ENCODE data around the gene ST6GALNAC6.

Gene ST6GALNAC6

DNA sequence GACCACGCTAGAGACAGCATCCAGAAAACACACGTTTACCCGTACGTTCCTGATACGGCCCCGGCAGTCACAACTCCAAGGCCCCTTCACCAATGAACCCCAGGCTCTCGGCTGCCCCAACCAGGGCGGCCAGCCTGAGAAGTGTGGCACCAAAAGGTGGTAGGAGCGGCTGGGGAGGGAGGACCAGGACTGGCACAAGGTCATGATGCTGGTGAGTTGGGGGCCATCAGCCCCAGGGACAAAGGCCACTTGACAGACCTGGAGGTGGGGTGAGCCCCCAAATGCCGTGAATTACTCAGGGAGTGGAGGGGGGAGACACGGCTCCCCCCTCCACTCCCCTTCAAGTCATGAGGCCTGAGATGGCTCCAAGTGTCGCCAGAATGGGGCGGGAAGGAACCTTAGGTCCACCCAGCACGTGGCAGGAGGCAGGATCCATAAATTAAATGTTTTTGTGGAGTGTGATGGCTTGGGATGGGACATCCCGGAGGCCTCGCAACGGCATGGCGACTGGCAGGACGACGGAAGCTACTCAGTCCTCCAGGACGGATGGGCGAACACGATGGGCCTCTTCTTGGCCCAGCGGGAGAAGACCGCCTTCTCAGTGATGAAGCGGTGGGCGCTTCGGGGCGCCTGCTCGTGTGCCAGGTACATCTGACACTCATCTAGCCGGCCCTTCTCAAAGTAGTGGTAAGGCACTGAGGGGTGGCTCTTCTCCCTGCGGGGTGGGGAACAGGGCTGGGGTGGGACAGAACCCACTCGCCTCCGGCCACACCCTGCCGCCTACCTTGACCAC, 8.7 kb upstream of the ST6GALNAC6 start:
- POLR2A ChIA-PET (ENCODE audit: low non-redundant PET) = no interaction called here
- TF ChIP-seq, protein P1, sequence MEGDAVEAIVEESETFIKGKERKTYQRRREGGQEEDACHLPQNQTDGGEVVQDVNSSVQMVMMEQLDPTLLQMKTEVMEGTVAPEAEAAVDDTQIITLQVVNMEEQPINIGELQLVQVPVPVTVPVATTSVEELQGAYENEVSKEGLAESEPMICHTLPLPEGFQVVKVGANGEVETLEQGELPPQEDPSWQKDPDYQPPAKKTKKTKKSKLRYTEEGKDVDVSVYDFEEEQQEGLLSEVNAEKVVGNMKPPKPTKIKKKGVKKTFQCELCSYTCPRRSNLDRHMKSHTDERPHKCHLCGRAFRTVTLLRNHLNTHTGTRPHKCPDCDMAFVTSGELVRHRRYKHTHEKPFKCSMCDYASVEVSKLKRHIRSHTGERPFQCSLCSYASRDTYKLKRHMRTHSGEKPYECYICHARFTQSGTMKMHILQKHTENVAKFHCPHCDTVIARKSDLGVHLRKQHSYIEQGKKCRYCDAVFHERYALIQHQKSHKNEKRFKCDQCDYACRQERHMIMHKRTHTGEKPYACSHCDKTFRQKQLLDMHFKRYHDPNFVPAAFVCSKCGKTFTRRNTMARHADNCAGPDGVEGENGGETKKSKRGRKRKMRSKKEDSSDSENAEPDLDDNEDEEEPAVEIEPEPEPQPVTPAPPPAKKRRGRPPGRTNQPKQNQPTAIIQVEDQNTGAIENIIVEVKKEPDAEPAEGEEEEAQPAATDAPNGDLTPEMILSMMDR (conservative IDR thresholded peaks at IDR 0.05; ENCODE audit: low read depth) = no peak
- peak overlapping the region; percentile 62; the same call in 1 of the 2 replicates for H3K27ac ChIP-seq
- CTCF ChIA-PET = no interaction called here
- no peak for DNase-seq (ENCODE audit: low spot score)

DNA sequence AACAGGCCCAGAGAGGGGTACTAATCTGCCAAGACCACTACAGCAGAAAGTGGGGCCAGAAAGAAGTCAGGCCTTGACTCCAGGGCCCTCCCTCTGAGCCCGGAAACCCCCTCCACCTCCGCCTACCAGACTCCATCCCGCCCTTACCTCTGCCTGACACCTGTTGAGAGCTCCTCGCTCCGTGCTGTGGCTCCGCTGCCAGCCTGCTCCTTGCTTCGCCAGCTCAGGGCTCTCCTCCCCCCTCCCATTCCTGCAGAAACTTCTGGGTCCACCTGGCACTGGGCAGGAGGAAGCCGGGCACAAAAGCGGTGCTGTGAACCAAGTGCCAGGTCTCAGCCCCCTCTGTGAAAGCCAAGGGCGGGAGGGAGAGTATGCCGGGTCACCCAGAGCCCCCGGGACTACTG, 6.4 kb upstream of the ST6GALNAC6 start:
- ChIA-PET CTCF (interaction anchor here (0.6 kb wide), 1 partner anchor 18 kb away, joined by 4 read pairs; no protein-coding TSS in a partner anchor), POLR2A (ENCODE audit: low non-redundant PET) (no interaction called here)
- TF ChIP-seq, protein P1 (conservative IDR thresholded peaks at IDR 0.05; ENCODE audit: low read depth) = no peak
- H3K27ac ChIP-seq = peak overlapping the region; percentile 62
- no peak for DNase-seq (ENCODE audit: low spot score)

DNA sequence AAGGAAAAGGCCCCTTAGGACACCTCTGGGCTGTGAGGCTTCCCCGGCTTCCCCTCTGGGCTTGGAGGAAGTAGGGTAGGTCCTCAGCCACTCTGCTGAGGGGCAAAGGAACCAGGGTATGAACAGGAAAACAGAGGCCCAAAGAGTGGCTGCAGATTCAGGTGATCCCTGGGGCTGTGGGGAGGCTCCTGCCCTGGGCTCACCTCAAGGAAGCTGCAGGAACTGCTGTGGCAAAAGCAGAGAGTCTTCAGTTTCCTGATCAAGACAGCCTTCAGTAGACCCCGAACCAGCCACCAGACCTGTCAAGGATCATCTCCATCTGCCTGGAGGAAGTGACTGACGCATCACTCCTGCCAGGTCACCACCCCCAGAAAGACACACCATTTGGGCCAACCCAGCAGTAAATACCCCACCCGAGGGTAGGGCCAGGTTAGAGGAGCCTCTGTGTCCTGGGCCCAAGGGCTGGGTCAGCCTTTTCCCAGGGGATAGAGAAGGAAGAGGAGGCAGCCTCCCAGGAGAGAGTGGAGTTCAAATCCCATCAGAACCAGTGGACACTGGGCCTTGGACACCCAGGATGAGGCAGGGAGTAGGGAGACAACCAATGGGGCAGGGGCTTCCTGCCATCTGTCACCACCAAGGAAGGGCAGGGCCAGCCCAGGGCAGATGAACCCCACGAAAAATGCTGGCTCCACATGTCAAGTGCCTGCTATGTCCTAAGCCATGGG, 5.8 kb upstream of the ST6GALNAC6 start:
- H3K27ac ChIP-seq = peak overlapping the region; percentile 62
- no peak for DNase-seq (ENCODE audit: low spot score)
- ChIA-PET CTCF (no interaction called here), POLR2A (ENCODE audit: low non-redundant PET) (no interaction called here)
- TF ChIP-seq, protein P1 (conservative IDR thresholded peaks at IDR 0.05; ENCODE audit: low read depth) = no peak

DNA sequence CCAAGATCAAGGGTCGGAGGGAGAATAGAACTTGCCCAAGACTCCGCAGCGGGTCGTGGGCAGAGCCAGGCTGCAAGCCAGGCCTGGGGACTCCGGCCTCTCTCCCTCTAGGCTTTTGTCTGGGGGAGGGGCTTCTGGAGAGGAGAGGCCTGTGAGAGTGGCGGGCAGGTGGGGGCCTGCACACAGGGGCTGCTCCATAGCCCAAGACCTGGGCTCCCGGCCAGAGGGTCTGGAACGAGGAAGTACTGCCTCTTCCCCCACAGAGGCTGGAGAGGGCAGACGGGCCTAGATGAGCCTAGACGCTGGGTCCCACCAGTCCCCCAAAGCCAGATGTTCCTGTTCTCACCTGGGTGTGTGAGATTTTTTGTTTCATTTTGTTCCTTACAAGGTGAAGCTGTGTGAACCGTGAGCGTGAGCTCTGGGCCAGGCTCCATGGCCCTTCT, 5.2 kb upstream of the ST6GALNAC6 start:
- no peak for DNase-seq (ENCODE audit: low spot score)
- CTCF ChIA-PET = no interaction called here
- TF ChIP-seq, protein P1 (conservative IDR thresholded peaks at IDR 0.05; ENCODE audit: low read depth) = no peak
- POLR2A ChIA-PET (ENCODE audit: low non-redundant PET) = no interaction called here
- peak overlapping the region; percentile 62 for H3K27ac ChIP-seq

DNA sequence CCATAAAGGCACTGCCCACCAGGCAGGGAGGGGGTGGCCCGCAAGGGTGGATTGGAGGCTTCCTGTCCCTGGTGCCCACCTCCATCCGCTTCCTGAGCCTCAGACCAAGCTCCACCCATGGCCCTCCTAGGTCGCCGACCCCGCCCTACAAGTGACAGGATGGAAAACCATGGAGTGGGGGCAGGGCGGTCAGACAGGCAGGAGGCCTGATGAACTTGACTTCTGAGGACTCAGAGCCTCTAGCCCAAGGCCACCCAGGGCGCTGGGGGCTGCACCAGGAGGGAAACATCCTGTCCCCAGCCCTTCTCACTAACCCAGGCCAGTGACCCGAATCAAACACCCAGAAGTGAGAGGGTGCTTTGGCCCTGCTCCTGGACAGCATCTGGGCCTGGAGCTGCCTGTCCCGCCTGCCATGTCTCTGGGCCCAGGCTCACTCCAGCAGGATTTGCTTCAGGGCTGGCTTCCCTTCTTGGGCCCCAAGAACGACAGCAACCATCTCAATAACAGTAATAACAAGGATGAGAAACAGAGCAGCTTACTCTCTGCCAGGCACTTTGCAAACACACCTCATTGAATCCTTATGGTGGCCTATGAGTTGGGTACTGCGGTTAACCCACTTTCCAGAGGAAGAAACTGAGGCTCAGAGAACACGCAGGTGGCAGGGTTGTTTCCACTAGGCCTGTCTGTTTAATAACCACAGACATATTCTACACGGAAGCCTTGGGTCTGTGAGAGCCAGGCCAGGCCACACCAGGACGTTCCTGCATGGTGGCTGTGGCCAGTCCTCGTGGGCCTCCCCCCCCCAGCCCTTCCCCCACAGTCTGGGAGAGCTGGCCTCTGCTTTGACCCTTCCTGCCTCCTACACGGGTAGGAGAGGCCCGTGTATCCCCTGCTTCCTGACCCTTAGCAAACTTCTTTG, 4.4 kb upstream of the ST6GALNAC6 start:
- CTCF ChIA-PET = no interaction called here
- no peak for DNase-seq (ENCODE audit: low spot score)
- peak overlapping the region; percentile 62 for H3K27ac ChIP-seq
- POLR2A ChIA-PET (ENCODE audit: low non-redundant PET) = interaction anchor here (0.7 kb wide), 1 partner anchor 93 kb away, joined by 6 read pairs; no protein-coding TSS in a partner anchor
- TF ChIP-seq, protein P1 (conservative IDR thresholded peaks at IDR 0.05; ENCODE audit: low read depth) = no peak

Measured in RWPE1 (cell line).